Activated T-helper 1 cell treated with anti-CD3 and anti-CD28 coated beads, Interleukin-12 subunit alpha, Interleukin-12 subunit beta, Interleukin-2, Interleukin-4 antibody, amounts not matched to agents 30 ng/mL and 10 ng/mL and 1 ng/mL, durations not matched to agents 14 hours and 24 hours and 36 hours (primary cell): ENCODE results near the gene PKIG. TPM values are rescaled to one million over a fixed set of nuclear protein-coding genes. Genes with fewer than 3 reads are reported as not detected.
"Not testable (repeated sequence)": the region's sequence is repeated elsewhere in the genome, so short reads cannot be mapped to it uniquely, and the experiment has no call there.

Experiments
- DNase-seq: peaks from one replicate; pipeline ENCODE4 v3.0.0; 2021; ENCODE audit warnings: low spot score
- H3K27ac Mint-ChIP-seq: one replicate; pipeline ENCODE4 v1.8.0; 2021; ENCODE audit warnings: mild to moderate bottlenecking, mixed read lengths
- H3K27me3 Mint-ChIP-seq: one replicate; pipeline ENCODE4 v1.8.0; 2022; ENCODE audit warnings: mild to moderate bottlenecking, moderate library complexity, mixed read lengths; ENCODE audit not compliant: insufficient read depth
- H3K36me3 Mint-ChIP-seq: one replicate; pipeline ENCODE4 v1.8.0; 2021; ENCODE audit warnings: low read depth, mixed read lengths
- H3K4me1 Mint-ChIP-seq: one replicate; pipeline ENCODE4 v1.8.0; 2021; ENCODE audit warnings: low read depth, mixed read lengths
- H3K4me3 Mint-ChIP-seq: one replicate; pipeline ENCODE4 v1.8.0; 2021; ENCODE audit warnings: mild to moderate bottlenecking, moderate library complexity, mixed read lengths
- H3K9me3 Mint-ChIP-seq: one replicate; pipeline ENCODE4 v1.8.0; 2021; ENCODE audit warnings: mixed read lengths
- intact Hi-C: fragments of 100-400 bp; cut with micrococcal nuclease; formaldehyde crosslinking; loops from one replicate; pipeline ENCODE4 v1.15.1; 2024
- total RNA-seq: library from RNA; stranded (reverse); gene quantifications from 2 replicates; pipeline ENCODE4 v1.2.3, GENCODE V29; 2022

PKIG gene
- total RNA-seq, 1 donor from 2014 or later: 2.4 TPM

DNA sequence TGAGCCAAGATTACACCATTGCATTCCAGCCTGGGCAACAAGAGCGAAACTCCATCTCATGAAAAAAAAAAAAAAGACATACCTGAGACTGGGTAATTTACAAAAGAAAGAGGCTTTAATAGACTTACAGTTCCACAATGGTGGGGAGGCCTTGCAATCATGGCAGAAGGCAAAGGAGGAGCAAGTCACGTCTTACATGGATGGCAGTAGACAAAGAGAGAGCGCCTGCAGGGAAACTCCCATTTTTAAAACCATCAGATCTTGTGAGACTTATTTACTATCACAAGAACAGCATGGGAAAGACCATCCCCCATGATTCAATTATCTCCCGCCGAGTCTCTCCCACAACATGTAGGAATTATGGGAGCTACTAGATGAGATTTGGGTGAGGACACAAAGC, 71.8 kb downstream of the PKIG start:
- not testable (repeated sequence) for H3K4me3 Mint-ChIP-seq, DNase-seq, H3K9me3 Mint-ChIP-seq, H3K27me3 Mint-ChIP-seq, H3K27ac Mint-ChIP-seq
- Mint-ChIP-seq H3K4me1 (peaks cover 34% of the 10 kb centered on the region), H3K36me3 (peaks cover 24% of the 10 kb centered on the region)
- intact Hi-C loops: loop anchor here (5.0 kb wide), 2 partner anchors 132 to 313 kb away; partner anchors contain the start of genes SERINC3 and STK4

- Mint-ChIP-seq H3K36me3 (peaks cover 31% of the 10 kb centered on the region), H3K4me3 (no peak overlapping the region), H3K27me3 (no peaks in the 10 kb centered on the region), H3K27ac (no peak overlapping the region), H3K4me1 (peaks cover 22% of the 10 kb centered on the region), H3K9me3 (peaks cover 4% of the 10 kb centered on the region)
- intact Hi-C loops: no loop called here
- DNase-seq: no peak
These were observed 74.1 kb downstream of the PKIG start for GRCh38 chr20:44656448-44656847.

DNA sequence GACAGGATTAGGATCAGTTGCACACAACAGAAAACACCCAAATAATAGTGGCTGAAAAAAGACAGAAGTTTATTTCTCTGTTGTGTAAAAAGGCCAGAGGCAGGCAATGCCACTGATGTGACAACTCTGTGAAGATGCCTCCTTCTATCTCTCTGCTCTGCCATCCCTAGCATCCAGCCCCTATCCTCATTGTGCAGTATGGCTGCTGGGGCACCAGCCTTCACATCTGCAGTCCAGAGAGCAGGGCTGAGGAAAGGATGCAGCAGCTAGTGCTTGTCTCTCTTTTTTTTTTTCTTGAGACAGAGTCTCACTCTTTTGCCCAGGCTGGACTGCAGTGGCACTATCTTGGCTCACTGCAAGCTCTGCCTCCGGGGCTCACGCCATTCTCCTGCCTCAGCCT, 75.5 kb downstream of the PKIG start:
- no peak overlapping the region for H3K4me3 Mint-ChIP-seq
- peaks cover 35% of the 10 kb centered on the region for H3K36me3 Mint-ChIP-seq
- peaks cover 20% of the 10 kb centered on the region for H3K4me1 Mint-ChIP-seq
- peaks cover 4% of the 10 kb centered on the region for H3K9me3 Mint-ChIP-seq
- no peak for DNase-seq
- H3K27me3 Mint-ChIP-seq: no peaks in the 10 kb centered on the region
- no peak overlapping the region for H3K27ac Mint-ChIP-seq
- intact Hi-C loops: no loop called here

- Mint-ChIP-seq H3K27me3 (no peaks in the 10 kb centered on the region), H3K4me3 (no peak overlapping the region), H3K36me3 (peaks cover 30% of the 10 kb centered on the region), H3K9me3 (peaks cover 4% of the 10 kb centered on the region), H3K4me1 (peaks cover 11% of the 10 kb centered on the region), H3K27ac (no peak overlapping the region)
- intact Hi-C loops: no loop called here
- no peak for DNase-seq
These were observed 76.4 kb downstream of the PKIG start for GRCh38 chr20:44658810-44659209.

DNA sequence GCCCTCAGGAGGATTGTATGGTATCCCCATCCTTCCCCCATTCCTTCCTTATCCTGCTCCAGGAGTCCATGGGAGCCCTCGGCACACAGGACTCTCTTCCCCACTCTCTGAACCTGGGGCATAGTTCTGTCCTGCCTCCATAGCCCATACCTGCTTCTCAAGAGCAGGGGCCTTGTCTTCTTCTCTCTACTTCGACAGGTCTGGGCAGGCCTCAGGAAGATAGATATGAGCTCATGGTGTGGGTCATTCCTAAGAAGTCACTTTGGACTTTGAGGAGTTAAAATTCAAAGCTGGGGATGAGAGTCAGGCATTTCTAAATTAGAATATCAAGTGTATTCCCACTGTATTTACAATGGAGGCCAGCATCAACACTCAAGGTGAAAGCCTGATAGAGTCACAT, 77.6 kb downstream of the PKIG start:
- Mint-ChIP-seq H3K27me3 (no peaks in the 10 kb centered on the region), H3K36me3 (peaks cover 27% of the 10 kb centered on the region), H3K27ac (no peak overlapping the region), H3K9me3 (peaks cover 4% of the 10 kb centered on the region), H3K4me1 (peaks cover 10% of the 10 kb centered on the region), H3K4me3 (no peak overlapping the region)
- intact Hi-C loops: no loop called here
- no peak for DNase-seq

DNA sequence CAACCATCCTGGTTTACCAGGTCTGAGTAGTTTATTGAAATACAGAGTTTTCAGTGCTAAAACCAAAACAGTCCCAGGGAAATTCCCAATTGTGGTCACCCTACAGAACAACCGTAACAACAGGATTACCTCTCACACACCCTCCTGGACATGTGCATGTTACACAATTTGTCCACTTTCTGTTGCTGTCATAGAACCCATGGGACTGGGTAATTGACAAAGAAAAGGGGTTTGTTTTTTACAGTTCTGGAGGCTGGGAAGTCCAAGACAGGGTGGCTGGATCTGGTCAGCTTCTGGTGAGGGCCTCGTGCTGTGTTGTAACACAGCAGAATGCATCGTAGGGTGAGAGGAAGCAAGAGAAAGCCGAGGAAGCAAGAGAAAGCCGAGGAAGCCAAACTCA, 78.2 kb downstream of the PKIG start:
- intact Hi-C loops: no loop called here
- no peak overlapping the region for H3K27ac Mint-ChIP-seq
- H3K27me3 Mint-ChIP-seq: no peaks in the 10 kb centered on the region
- no peak overlapping the region for H3K4me3 Mint-ChIP-seq
- H3K4me1 Mint-ChIP-seq: peaks cover 10% of the 10 kb centered on the region
- DNase-seq: no peak
- peaks cover 4% of the 10 kb centered on the region for H3K9me3 Mint-ChIP-seq
- peaks cover 27% of the 10 kb centered on the region for H3K36me3 Mint-ChIP-seq

DNA sequence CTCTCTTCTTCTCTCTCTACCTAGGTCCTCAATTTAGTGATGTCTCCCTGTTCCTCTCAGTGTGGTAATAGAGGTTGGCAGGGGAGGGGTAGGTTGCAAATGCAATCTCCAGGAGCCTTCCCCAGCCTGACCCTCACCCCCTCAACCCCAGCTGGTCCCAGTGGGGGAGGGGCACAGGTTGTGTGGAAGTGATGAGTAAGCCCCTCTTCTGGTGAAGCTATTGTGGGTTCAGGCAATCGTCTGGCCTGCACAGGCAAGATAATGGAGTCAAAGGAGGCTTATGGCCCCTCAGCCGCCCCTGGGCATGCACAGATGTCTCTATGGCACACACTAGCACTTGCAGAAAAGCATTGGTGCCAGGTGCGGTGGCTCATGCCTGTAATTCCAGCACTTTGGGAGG, 79.9 kb downstream of the PKIG start:
- peaks cover 4% of the 10 kb centered on the region for H3K9me3 Mint-ChIP-seq
- H3K27ac Mint-ChIP-seq: no peak overlapping the region
- DNase-seq: no peak
- H3K4me3 Mint-ChIP-seq: no peak overlapping the region
- no peaks in the 10 kb centered on the region for H3K27me3 Mint-ChIP-seq
- H3K36me3 Mint-ChIP-seq: peaks cover 30% of the 10 kb centered on the region
- intact Hi-C loops: no loop called here
- H3K4me1 Mint-ChIP-seq: peaks cover 10% of the 10 kb centered on the region

DNA sequence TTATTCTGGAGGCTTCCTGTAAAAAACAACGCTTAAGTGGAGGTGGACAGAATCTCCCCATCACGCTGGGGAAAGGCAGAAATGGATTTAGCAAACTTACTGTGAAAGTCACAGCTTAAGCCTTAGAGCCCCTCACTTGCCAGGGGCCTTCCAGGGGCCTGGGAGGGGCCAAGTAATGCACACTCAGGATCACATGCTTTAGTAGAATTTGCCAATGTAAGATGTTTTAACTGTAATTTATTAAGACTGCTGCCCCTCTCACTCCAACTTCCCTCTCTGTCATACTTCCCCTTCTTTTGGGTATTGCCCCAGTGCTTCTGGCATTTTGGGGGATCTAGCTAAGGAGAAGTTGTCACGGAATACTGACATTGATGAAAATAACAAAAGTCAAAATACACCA, 81.8 kb downstream of the PKIG start:
- H3K4me1 Mint-ChIP-seq: peaks cover 12% of the 10 kb centered on the region
- no peaks in the 10 kb centered on the region for H3K9me3 Mint-ChIP-seq
- H3K36me3 Mint-ChIP-seq: peaks cover 19% of the 10 kb centered on the region
- H3K27ac Mint-ChIP-seq: no peak overlapping the region
- intact Hi-C loops: no loop called here
- no peak overlapping the region for H3K4me3 Mint-ChIP-seq
- H3K27me3 Mint-ChIP-seq: no peaks in the 10 kb centered on the region
- no peak for DNase-seq

GRCh38 chr20:44666066-44666465, 83.7 kb downstream of the PKIG start:
- DNase-seq: no peak
- Mint-ChIP-seq H3K9me3 (no peaks in the 10 kb centered on the region), H3K27me3 (no peaks in the 10 kb centered on the region), H3K4me1 (peaks cover 10% of the 10 kb centered on the region), H3K4me3 (no peak overlapping the region), H3K27ac (no peak overlapping the region), H3K36me3 (peaks cover 9% of the 10 kb centered on the region)
- intact Hi-C loops: no loop called here

Other genes starting within 250 kb of the PKIG start
- not detected in 2 replicates for gene R3HDML, start 245.5 kb upstream of the PKIG start, total RNA-seq
- not detected in 2 replicates for gene HNF4A, start 226.9 kb upstream of the PKIG start, total RNA-seq
- gene TTPAL, start 106.7 kb upstream of the PKIG start, total RNA-seq: 22.9 and 24.7 TPM in 2 replicates
- 51.3 and 54.6 TPM in 2 replicates for gene SERINC3, start 60.5 kb upstream of the PKIG start, total RNA-seq
- 45.1 and 45.5 TPM in 2 replicates for gene ADA, start 69.1 kb downstream of the PKIG start, total RNA-seq
- not detected in 2 replicates for gene CCN5, start 132.8 kb downstream of the PKIG start, total RNA-seq
- 1.1 TPM in 2 replicates for gene KCNK15, start 163.3 kb downstream of the PKIG start, total RNA-seq
- not detected in 2 replicates for gene RIMS4, start 228.0 kb downstream of the PKIG start, total RNA-seq